Vagina (tissue), 2 donors: ENCODE results near the gene DPF1. TPM values are rescaled to one million over a fixed set of nuclear protein-coding genes. Genes with fewer than 3 reads are reported as not detected.
A peak's percentile ranks its signal among the peaks of the same experiment; 100 is the strongest.

Source experiments
- DNase-seq, 2 donors: peaks; one replicate each; pipeline ENCODE4 v3.0.0-alpha.2; 2017; ENCODE audit errors: extremely low spot score in 2 of 2
- H3K27ac ChIP-seq: fragments of 200-600 bp; sonication (generic); one replicate; pipeline ENCODE4 v1.5.1; 2019
- H3K27me3 ChIP-seq: fragments of 200-600 bp; sonication (generic); one replicate; pipeline ENCODE4 v1.5.1; 2019
- H3K36me3 ChIP-seq, 2 donors: fragments of 200-600 bp; sonication (generic); one replicate each; pipeline ENCODE4 v1.5.1; 2017 to 2019
- H3K4me1 ChIP-seq: fragments of 200-600 bp; sonication (generic); one replicate; pipeline ENCODE4 v1.5.1; 2019
- H3K4me3 ChIP-seq, 2 donors: fragments of 200-600 bp; sonication (generic); 1 replicate in 1 of 2; 2 replicates in 1 of 2; pipeline ENCODE4 v1.5.1; 2016 to 2019
- H3K9me3 ChIP-seq: fragments of 200-600 bp; sonication (generic); one replicate; pipeline ENCODE4 v1.5.1; 2019
- CTCF ChIP-seq, 3 experiments: fragments of 450-650 bp in 2 of 3; fragments of 200-600 bp in 1 of 3; sonication (generic) in 1 of 3; IDR thresholded peaks; one replicate each; pipeline ENCODE4 v1.5.1; 2017 to 2019; ENCODE audit warnings: antibody characterized with exemption in 3 of 3, mild to moderate bottlenecking in 2 of 3, moderate library complexity in 2 of 3
- POLR2A ChIP-seq, 2 donors: fragments of 450-650 bp; IDR thresholded peaks; one replicate each; pipeline ENCODE4 v1.6.1; 2017; ENCODE audit warnings: antibody characterized with exemption in 2 of 2, mild to moderate bottlenecking in 2 of 2, moderate library complexity in 2 of 2
- POLR2AphosphoS5 ChIP-seq, 2 donors: sonication (generic); formaldehyde crosslinking; IDR thresholded peaks; one replicate each; pipeline ENCODE4 v1.9.0; 2017; ENCODE audit warnings: antibody characterized with exemption in 2 of 2, mild to moderate bottlenecking in 2 of 2, low read depth in 1 of 2; ENCODE audit not compliant: insufficient read depth in 1 of 2
- intact Hi-C: fragments of 100-400 bp; cut with DNase I; formaldehyde crosslinking; loops from one replicate; pipeline ENCODE4 v1.15.1; 2023
- total RNA-seq: library from RNA; depleted of rRNA; stranded (reverse); fragments of >200 nt; gene quantifications from one replicate; pipeline ENCODE4 v1.2.3, GENCODE V29; 2016

Gene DPF1
- total RNA-seq, 1 donor from 2014 or later: not detected

GRCh38 chr19:38211151-38211591 is 12.9 kb downstream of the DPF1 start:
- peaks cover 0 to 6% of the 10 kb centered on the region in 2 donors for H3K36me3 ChIP-seq
- peak overlapping the region; percentile 75 for H3K27ac ChIP-seq
- peak overlapping the region; percentile 28 to 37 for H3K4me3 ChIP-seq
- TF ChIP-seq CTCF (IDR thresholded peaks at IDR 0.05): no peak
- no peak for TF ChIP-seq POLR2AphosphoS5 (IDR thresholded peaks at IDR 0.05; ENCODE audit: insufficient read depth in 1 of 2, low read depth in 1 of 2)
- no peak for TF ChIP-seq POLR2A (IDR thresholded peaks at IDR 0.05)
- H3K27me3 ChIP-seq: peaks cover 5% of the 10 kb centered on the region
- DNase-seq: no peak
- H3K4me1 ChIP-seq: peaks cover 29% of the 10 kb centered on the region
- H3K9me3 ChIP-seq: no peaks in the 10 kb centered on the region
- intact Hi-C loops: no loop called here

DNA sequence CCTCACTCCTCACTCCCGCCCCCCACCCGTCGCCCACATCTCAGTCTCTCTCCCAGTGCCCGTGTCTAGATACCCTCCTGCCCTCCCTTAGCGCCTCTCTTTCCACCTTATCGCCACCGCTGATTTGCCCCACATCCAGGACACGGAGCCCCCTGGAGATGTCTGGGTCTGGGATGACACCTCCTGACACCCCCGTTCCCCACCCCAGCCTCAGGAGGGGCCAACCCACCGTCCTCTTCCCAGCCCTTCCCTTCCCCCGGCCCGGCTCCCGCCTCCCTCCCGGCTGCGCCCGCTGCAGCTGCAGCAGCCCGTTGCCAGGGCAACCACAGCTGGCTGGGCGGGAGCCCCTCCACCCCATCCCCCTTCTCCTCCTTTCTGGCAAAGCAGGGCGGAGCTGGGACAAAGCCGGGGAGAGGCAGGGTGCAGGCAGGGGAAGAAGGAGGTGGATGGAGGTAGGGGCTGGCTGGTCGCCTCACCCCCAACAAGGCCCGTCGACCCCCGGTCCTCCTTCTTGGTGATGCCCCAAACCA is 13.5 kb downstream of the DPF1 start:
- intact Hi-C loops: no loop called here
- H3K4me3 ChIP-seq: peak overlapping the region; percentile 28 to 37
- H3K27me3 ChIP-seq: peaks cover 5% of the 10 kb centered on the region
- TF ChIP-seq POLR2AphosphoS5 (IDR thresholded peaks at IDR 0.05; ENCODE audit: insufficient read depth in 1 of 2, low read depth in 1 of 2) (peak in 1 of 2 donors; percentile 53), CTCF (IDR thresholded peaks at IDR 0.05) (no peak), POLR2A (IDR thresholded peaks at IDR 0.05) (peak in 1 of 2 donors; percentile 16)
- H3K27ac ChIP-seq: peak overlapping the region; percentile 75
- peaks cover 0 to 10% of the 10 kb centered on the region in 2 donors for H3K36me3 ChIP-seq
- peaks cover 29% of the 10 kb centered on the region for H3K4me1 ChIP-seq
- DNase-seq: no peak
- H3K9me3 ChIP-seq: no peaks in the 10 kb centered on the region

DNA sequence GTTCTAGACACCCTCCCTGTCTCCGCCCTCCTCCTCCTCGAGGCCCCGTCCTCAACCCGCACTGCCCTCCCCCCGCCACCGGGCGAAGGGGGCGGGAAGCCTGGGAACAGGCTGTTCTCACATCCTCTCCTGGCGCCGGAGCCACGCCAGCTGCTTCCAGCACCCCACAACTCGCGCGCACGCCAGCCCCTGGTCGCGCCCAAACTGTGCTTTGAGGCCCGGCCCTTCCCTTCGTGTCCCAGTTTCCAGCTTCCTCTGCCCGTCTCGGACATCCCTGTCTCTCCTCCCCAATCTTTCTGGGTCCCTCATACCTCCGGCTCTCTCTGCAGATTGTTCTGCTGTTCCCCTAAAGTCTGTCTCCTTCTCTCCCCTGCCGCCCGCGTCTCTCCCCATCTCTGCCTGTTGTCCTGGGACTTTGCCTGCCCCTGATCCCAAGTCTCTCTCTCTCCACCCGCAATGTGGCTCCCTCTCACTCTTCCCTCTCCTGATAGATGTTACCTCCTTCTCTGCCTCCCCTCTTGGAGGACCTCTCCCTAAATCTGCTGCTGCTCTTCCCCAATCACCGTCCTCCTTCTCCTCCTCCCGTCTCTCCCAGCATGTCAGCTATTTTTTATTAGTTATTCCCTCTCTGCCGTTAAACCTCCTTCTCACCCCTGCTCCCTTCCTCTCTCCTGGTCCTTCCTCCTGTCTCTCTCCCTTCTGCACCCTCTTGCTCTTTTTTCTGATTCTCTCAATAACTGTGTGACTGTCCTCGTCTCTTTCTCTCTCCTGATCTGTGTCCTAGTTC is 14.2 kb downstream of the DPF1 start:
- peak in 1 of 2 donors; percentile 89 for DNase-seq
- H3K27me3 ChIP-seq: peaks cover 5% of the 10 kb centered on the region

DNA sequence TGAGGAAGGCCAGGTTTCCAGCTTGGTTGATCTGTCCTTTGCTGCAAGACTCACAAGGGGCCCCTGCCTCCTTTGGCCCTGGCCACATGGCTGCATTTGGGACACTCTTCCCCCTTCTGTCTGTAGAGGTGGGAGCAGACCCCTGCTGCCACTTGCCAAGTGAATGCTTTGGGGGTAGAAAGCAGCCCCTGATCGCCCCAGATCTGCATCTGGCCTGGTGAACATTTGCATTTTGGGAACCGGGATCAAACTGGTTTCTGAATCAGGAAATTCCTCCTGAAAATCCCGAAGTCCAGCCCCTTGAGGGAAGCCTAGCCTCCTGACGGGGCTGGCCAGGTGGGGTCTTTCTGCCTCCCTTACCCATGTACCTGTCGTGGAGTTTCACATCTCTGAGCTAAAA is 14.9 kb downstream of the DPF1 start:
- H3K9me3 ChIP-seq: no peaks in the 10 kb centered on the region
- DNase-seq: no peak
- H3K27me3 ChIP-seq: peaks cover 5% of the 10 kb centered on the region
- peaks cover 0 to 10% of the 10 kb centered on the region in 2 donors for H3K36me3 ChIP-seq
- intact Hi-C loops: no loop called here
- peak overlapping the region; percentile 28 to 37 for H3K4me3 ChIP-seq
- no peak for TF ChIP-seq POLR2A (IDR thresholded peaks at IDR 0.05)
- no peak for TF ChIP-seq CTCF (IDR thresholded peaks at IDR 0.05)
- TF ChIP-seq POLR2AphosphoS5 (IDR thresholded peaks at IDR 0.05; ENCODE audit: insufficient read depth in 1 of 2, low read depth in 1 of 2): no peak
- peaks cover 29% of the 10 kb centered on the region for H3K4me1 ChIP-seq
- peak overlapping the region; percentile 75 for H3K27ac ChIP-seq

More for the DNA sequence above, 14.2 kb downstream of the DPF1 start:
- Histone ChIP-seq H3K4me3 (peak overlapping the region; percentile 28 to 37), H3K27ac (peak overlapping the region; percentile 75), H3K4me1 (peaks cover 29% of the 10 kb centered on the region), H3K9me3 (no peaks in the 10 kb centered on the region), H3K36me3 (peaks cover 0 to 10% of the 10 kb centered on the region in 2 donors)
- peak in 1 of 2 donors; percentile 61 for TF ChIP-seq POLR2A (IDR thresholded peaks at IDR 0.05)
- peak; percentile 72 to 93 for TF ChIP-seq POLR2AphosphoS5 (IDR thresholded peaks at IDR 0.05; ENCODE audit: insufficient read depth in 1 of 2, low read depth in 1 of 2)
- TF ChIP-seq CTCF (IDR thresholded peaks at IDR 0.05): no peak
- intact Hi-C loops: no loop called here

- intact Hi-C loops: no loop called here
- peak overlapping the region; percentile 75 for H3K27ac ChIP-seq
- DNase-seq: no peak
- H3K4me1 ChIP-seq: peaks cover 29% of the 10 kb centered on the region
- peaks cover 0 to 10% of the 10 kb centered on the region in 2 donors for H3K36me3 ChIP-seq
- H3K9me3 ChIP-seq: no peaks in the 10 kb centered on the region
- no peak overlapping the region for H3K4me3 ChIP-seq
- TF ChIP-seq POLR2AphosphoS5 (IDR thresholded peaks at IDR 0.05; ENCODE audit: insufficient read depth in 1 of 2, low read depth in 1 of 2) (no peak), CTCF (IDR thresholded peaks at IDR 0.05) (no peak), POLR2A (IDR thresholded peaks at IDR 0.05) (no peak)
- peaks cover 5% of the 10 kb centered on the region for H3K27me3 ChIP-seq
Observed at GRCh38 chr19:38208571-38208970, 15.5 kb downstream of the DPF1 start.
